GM18951 (cell line): Measurements from ENCODE around the gene WLS.

Experiments
- POLR2A ChIP-seq: IDR thresholded peaks from 4 replicates; pipeline ENCODE4 v1.6.1; 2011; ENCODE audit warnings: mild to moderate bottlenecking; ENCODE audit not compliant: insufficient read length, insufficient read depth; ENCODE audit errors: extremely low read depth
- in situ Hi-C: fragments of 300-500 bp; cut with MboI; formaldehyde crosslinking; loops from one replicate; pipeline ENCODE4 v1.12.0; 2022; ENCODE audit warnings: low sequenced_read_pairs, mixed read lengths, inconsistent platforms; ENCODE audit not compliant: unreplicated experiment

The WLS gene

DNA sequence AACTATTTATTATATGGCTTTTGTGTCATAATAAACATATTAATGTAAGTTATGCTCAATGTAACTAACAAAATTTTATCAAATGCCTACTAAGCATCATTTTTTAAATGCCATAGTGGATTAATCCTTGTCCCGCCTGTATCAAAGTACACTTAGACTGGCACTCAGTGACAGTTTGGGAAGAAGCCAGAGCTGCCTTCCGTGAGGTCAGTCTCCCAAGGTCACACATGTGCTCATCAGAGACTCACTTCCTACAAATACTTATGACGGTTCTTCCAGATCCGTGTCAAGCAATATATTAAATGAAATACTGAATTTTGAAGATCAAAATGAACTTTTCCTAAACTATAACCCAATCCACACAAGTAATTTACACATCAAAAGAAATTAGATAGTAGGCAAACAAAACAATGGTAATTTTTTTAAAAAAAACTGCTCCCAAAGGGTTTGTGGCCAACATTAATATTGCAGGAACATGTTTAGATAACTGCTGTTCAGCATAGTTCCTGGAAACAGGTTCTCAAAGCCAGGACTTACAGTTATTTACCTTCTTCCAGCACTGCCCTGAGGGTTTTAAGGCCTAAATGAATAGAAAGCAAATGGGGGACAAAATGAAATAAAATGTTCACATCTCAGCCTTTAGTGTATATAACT lies 27.2 kb downstream of the WLS start:
- in situ Hi-C loops, result no loop called here
- no peak for TF ChIP-seq POLR2A

DNA sequence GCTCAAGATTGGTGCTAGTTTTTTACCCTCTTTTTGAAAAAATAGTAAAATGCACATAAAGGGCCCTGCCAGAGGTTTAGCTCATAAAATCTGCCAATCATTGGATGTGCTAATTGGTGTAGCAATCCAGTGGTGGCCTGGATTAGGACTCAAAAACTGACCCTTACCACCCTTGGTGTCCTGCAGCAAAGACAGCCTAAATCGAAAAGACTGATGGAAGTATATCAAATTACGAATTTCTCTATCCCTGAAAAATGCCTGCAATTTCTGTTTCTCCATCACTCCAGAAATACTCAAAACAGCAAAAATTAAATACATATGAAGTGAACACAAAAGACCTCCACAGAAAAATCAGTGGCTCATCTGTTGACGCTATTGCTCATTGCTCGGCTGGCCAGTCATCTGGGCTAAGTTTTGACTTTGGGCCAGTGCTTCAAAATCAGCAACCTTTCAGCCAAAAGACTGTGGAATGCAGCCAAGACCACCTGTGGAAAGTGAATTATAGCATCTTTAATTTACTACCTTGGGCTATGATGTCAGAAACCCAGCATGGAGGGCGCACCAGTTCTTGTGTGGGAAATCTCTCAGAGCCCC lies 30.0 kb downstream of the WLS start:
- in situ Hi-C loops, result no loop called here

GRCh38 chr1:68201546-68202238 lies 30.6 kb downstream of the WLS start:
- in situ Hi-C loops, result no loop called here

More for the DNA sequence above, 30.0 kb downstream of the WLS start:
- no peak for TF ChIP-seq POLR2A

GRCh38 chr1:68199603-68200002 lies 32.7 kb downstream of the WLS start:
- TF ChIP-seq POLR2A, result no peak
- in situ Hi-C loops, result no loop called here

More at GRCh38 chr1:68201546-68202238, 30.6 kb downstream of the WLS start:
- TF ChIP-seq POLR2A, result no peak

- TF ChIP-seq POLR2A, result no peak
- in situ Hi-C loops, result no loop called here
Observed at GRCh38 chr1:68198752-68199151, 33.6 kb downstream of the WLS start.

DNA sequence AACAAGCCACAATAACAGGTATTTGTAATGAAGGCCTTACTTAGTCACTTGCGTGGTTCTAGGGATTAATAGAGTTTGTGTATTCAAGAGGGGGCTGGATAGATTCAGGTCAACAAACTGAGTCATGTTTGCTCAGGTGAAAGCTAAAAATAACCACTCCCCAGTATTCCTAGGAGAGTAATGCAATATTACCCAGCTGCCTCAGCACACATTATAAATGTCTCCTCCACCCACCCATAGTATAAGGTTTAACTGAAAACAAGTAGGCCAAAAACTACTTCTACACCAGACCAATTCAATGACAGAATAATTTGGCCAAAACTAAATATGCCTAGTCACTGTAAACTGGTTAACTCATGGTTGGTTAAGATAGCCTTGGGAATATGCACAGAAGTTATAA lies 34.4 kb downstream of the WLS start:
- in situ Hi-C loops, result no loop called here
- TF ChIP-seq POLR2A, result no peak

DNA sequence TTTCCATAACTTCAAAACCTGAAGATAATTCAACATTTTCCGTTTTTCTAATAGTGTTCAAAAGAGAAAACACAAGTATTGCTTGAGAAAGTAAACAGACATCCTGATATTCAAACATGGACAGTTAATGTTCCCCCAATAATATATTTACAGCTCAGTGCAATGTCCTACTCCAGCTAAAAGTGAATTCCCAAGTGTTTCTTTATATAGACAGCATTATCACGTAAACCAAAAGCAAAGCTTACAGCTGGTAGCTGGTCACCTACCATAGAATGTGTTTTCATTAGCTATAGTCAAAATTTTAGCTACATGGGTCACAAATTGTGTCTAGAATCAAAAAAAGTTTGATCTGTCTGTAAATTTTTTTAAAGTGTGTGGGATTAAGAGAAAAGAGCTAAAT lies 34.9 kb downstream of the WLS start:
- in situ Hi-C loops, result no loop called here
- no peak for TF ChIP-seq POLR2A

DNA sequence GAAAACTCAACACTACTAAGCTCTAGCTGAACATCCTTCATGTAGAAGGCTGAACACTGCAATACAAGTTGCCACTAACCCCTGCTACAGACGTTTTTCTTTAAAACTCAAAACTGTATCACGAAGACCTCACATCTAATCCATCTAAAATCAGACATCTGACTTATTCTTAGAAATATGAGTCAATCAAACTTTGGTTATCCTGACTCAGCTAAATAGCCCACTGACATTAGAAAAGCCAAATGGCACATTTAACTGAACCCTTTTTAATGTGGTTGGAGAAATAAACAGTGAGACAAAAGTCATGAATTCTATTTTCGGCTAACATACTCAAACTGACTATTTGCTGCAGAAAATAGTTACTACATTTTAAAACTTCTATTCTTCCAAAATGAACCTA lies 35.6 kb downstream of the WLS start:
- no peak for TF ChIP-seq POLR2A

GRCh38 chr1:68191717-68192116 lies 40.6 kb downstream of the WLS start:
- in situ Hi-C loops, result no loop called here
- TF ChIP-seq POLR2A, result no peak

More for the DNA sequence above, 35.6 kb downstream of the WLS start:
- in situ Hi-C loops, result no loop called here

- in situ Hi-C loops, result no loop called here
- TF ChIP-seq POLR2A, result no peak
Observed at GRCh38 chr1:68188644-68189340, 43.5 kb downstream of the WLS start.

DNA sequence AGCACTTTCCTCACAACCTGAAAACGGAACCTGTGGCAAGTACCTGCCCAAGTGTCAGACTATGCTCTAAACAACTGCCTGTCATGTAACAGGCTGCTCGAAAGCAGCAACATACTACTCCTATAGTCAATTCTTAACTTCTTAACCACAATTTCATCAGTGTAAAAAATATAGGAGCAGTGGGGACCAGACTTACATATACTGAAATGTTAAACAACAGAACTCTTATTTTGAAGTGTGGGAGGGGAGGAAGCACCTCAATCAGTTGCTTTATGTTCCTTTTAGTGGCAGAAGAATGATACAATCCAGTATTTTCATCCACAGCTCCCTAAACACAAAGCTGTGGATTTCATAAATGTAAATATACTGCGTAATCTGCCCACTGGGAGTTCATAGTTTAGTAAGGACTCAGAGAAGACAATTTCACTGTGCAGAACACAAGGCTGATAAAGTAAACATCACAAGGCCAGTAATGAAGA lies 44.2 kb downstream of the WLS start:
- in situ Hi-C loops, result no loop called here
- no peak for TF ChIP-seq POLR2A

DNA sequence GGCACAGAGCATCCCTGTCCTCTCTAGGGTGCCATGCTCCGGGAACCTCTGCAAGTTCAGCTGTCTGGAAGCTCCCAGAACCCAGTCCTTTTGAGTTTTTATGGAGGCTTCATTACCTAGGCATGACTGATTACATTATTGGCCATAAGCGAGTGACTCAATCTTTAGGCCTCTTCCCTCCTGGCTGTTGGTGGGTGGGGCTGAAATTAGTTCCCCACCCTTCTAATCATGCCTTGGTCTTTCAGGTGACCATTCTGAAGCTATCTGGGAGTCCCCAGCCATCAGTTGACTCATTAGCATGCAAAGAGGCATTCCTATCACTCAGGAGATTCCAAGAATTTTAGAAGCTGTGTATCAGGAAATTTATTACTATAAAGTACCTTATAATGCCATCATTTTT lies 46.6 kb downstream of the WLS start:
- in situ Hi-C loops, result no loop called here
- TF ChIP-seq POLR2A, result no peak

GRCh38 chr1:68183895-68184294 lies 48.4 kb downstream of the WLS start:
- in situ Hi-C loops, result no loop called here

More at GRCh38 chr1:68183895-68184294, 48.4 kb downstream of the WLS start:
- TF ChIP-seq POLR2A, result no peak
